NCI-H748 (cell line): Measurements from ENCODE around the gene PPP2R2D.
"Not testable (repeated sequence)": the region's sequence is repeated elsewhere in the genome, so short reads cannot be mapped to it uniquely, and the experiment has no call there.

ENCODE experiments used
- DNase-seq: peaks from one replicate; lab custom pipeline; 2025; ENCODE audit not compliant: unreplicated experiment; lab: John Stamatoyannopoulos, UW

PPP2R2D gene

DNA sequence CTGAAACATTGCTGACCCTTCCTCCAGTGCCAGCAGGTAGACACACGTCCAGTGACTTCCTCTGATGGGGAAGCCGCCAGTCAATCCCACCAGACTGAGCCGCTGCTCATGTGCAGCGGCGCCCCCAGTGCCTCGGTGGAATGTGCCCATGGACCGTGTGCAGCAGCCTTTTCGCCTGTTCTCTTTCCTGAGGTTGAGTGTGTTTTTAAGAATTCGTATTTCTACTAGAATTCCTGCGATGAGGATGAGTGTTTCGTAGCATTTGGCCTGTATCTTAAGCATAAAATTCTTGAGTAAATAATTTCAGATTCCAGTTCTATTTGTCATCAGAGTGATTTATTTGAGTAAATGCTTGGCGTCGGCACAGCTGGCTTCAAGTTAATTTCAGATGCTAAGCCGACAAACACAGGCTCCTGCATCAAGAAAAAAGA lies 45.5 kb downstream of the PPP2R2D start:
- no peak for DNase-seq

- no peak for DNase-seq
Measured at GRCh38 chr10:131946880-131947279, 46.1 kb downstream of the PPP2R2D start.

GRCh38 chr10:131947631-131948347 lies 47.0 kb downstream of the PPP2R2D start:
- no peak for DNase-seq

- DNase-seq: no peak
Measured at GRCh38 chr10:131948501-131948900, 47.7 kb downstream of the PPP2R2D start.

GRCh38 chr10:131949041-131949862 lies 48.4 kb downstream of the PPP2R2D start:
- DNase-seq: no peak

GRCh38 chr10:131949908-131950307 lies 49.1 kb downstream of the PPP2R2D start:
- DNase-seq: not testable (repeated sequence)

DNA sequence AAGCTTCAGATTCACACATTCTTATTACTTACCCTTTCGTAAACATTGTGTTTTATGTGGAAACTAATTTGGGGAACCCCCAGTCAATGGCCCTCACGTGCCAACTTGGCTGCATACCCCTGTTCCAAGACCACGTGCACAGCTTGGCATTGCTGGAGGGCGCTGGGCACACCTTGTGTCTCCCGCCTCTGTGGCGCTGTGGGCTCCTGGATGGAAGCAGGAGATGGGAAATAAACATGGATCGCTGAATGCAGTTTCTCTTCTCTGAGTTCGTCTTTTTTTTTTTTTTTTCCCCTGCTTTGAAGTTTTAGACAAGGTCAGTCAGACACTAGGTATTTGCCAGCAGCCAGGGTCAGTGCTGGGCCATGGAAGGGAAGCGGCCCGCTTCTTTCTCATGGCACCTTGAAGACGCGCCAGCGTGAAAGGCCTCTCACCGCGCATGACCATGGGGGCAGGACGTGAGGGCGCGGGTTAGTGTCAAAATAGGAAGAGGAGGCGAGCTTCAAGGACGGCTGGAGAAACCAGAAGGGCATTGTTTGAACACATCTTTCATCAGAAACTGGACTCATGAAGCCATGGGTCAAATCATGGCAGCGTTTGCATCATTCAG lies 53.7 kb downstream of the PPP2R2D start:
- no peak for DNase-seq

DNA sequence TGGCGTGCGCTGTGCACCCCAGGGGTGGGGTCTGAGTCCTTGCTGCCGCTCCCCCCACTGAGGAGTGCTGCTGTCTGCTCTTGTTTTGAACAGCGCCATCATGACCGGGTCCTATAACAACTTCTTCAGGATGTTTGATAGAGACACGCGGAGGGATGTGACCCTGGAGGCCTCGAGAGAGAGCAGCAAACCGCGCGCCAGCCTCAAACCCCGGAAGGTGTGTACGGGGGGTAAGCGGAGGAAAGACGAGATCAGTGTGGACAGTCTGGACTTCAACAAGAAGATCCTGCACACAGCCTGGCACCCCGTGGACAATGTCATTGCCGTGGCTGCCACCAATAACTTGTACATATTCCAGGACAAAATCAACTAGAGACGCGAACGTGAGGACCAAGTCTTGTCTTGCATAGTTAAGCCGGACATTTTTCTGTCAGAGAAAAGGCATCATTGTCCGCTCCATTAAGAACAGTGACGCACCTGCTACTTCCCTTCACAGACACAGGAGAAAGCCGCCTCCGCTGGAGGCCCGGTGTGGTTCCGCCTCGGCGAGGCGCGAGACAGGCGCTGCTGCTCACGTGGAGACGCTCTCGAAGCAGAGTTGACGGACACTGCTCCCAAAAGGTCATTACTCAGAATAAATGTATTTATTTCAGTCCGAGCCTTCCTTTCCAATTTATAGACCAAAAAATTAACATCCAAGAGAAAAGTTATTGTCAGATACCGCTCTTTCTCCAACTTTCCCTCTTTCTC lies 55.0 kb downstream of the PPP2R2D start:
- DNase-seq: no peak

- no peak for DNase-seq
Measured at GRCh38 chr10:131959841-131960240, 59.0 kb downstream of the PPP2R2D start.

GRCh38 chr10:131960631-131961046 lies 59.8 kb downstream of the PPP2R2D start:
- DNase-seq: no peak

GRCh38 chr10:131961047-131961776 lies 60.4 kb downstream of the PPP2R2D start:
- DNase-seq: no peak

- no peak for DNase-seq
Measured at GRCh38 chr10:131961777-131962662, 61.2 kb downstream of the PPP2R2D start.

GRCh38 chr10:131963350-131963749 lies 62.5 kb downstream of the PPP2R2D start:
- no peak for DNase-seq

DNA sequence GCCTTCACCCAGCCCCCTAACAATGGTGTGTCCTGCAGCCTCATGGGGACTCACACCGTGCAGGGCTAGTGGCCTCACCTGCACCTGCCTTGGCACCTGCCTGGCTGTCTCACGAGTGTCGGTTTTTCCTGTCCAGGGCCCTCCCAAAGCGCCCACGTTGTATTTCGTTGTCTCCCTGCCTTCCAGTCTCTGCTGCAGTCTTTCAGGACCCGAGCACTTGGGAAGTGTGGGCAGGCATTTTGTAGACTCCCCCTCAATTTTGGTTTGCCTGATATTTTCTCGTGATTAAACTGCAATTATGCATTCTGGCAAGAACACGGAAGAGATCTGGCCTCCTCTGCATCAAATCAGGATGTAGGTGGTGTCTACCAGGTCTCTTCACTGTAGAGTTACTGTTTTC lies 63.0 kb downstream of the PPP2R2D start:
- no peak for DNase-seq

GRCh38 chr10:131964298-131964697 lies 63.5 kb downstream of the PPP2R2D start:
- no peak for DNase-seq

DNA sequence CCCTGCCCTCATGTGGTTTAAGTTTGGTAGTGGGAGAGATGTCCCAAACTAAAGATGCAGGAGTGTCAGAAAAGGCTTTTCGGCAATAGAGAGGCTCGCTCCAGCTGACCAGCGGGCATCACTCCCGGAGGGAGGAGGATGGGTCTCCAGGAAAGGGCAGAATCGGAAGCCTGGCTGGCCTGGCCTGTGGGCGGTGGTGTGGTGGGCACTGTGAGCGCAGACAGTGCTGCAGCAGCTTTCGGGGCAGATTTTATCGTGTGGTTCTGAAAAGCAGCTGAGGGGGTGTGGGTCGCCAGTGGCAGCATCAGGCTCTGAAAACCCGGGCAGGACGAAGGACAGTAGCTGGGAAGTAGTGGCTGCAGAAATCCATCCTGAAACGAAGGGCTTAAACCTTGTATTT lies 68.1 kb downstream of the PPP2R2D start:
- no peak for DNase-seq

DNA sequence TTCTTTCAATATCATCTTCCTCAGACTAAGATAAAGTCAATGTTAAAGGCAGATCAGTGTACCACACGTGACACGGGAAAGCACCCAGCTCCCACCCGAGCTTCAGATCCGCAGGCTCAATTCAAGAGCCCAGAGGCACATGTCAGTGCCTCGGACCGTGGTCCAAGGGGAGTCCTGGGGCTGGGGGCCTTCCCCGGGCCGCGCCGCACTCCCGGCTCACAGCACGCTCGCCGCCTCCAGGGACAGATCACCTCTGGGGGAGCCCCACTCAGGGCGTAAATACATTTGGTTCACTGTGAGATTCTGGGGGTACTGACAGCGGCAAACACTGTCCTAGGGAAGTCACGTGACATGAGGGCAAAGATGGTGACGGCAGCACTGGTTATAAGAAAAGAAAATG lies 70.1 kb downstream of the PPP2R2D start:
- no peak for DNase-seq

DNA sequence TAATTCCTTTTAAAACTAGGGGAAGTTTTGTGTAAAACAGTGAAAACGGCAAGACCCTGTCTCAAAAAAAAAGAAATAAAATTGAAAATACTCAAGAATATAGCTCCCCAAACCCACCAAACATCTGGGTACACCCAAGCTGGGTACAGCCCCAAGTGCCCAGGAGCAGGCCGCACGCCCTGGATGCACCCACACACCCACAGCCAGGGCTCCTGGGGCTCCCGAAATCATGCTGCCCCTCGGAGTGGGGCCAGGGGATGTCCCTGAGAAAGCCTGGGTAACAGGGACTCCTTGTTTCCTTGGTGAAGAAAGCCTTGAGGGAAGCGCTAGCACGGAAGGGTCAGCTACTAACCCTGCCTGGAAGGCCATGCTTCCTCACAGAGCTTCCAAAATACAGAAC lies 70.8 kb downstream of the PPP2R2D start:
- DNase-seq: no peak

GRCh38 chr10:131972474-131973071 lies 71.8 kb downstream of the PPP2R2D start:
- DNase-seq: no peak
